Panc1 (cell line): ENCODE measurements around the gene SNRNP35. TPM values are rescaled to one million over a fixed set of nuclear protein-coding genes. Genes with fewer than 3 reads are reported as not detected.
"Not testable (repeated sequence)": the region's sequence is repeated elsewhere in the genome, so short reads cannot be mapped to it uniquely, and the experiment has no call there.

ENCODE experiments used
- ATAC-seq: fragments of 200-7000 bp; cut with Tn5 transposase; 2 replicates; pipeline ENCODE4 v1.9.1; 2020; ENCODE audit warnings: mild to moderate bottlenecking, moderate library complexity
- BruUV-seq: library from RNA; stranded (reverse); fragments of 400-500 nt; replicated peaks from 2 replicates; lab custom pipeline; 2021; lab: Mats Ljungman, UMichigan
- CTCF ChIA-PET: fragments of 300-600 bp; sonication (Branson Sonifier 250); formaldehyde crosslinking; loops from one replicate; lab custom pipeline; 2022; ENCODE audit warnings: antibody characterized with exemption; lab: Charles Lee
- POLR2A ChIA-PET: fragments of 300-600 bp; sonication (Branson Sonifier 250); formaldehyde crosslinking; loops from one replicate; lab custom pipeline; 2022; ENCODE audit warnings: antibody characterized with exemption; lab: Charles Lee
- DNase-seq: peaks from one replicate; pipeline ENCODE4 v3.0.0-alpha.2; 2010; ENCODE audit warnings: low read depth, low spot score
- H3K27ac ChIP-seq: 2 replicates; pipeline ENCODE4 v1.5.1; 2011; ENCODE audit warnings: mild to moderate bottlenecking, low read length, inconsistent platforms
- H3K27me3 ChIP-seq: fragments of 200-500 bp; sonication (Bioruptor generic); 2 replicates; pipeline ENCODE4 v1.6.0; 2014; ENCODE audit warnings: low read length, inconsistent platforms; ENCODE audit not compliant: control insufficient read depth, insufficient read depth
- H3K36me3 ChIP-seq: fragments of 200-500 bp; sonication (Bioruptor generic); 2 replicates; pipeline ENCODE4 v1.5.1; 2014; ENCODE audit warnings: inconsistent platforms, mild to moderate bottlenecking, low read length, moderate library complexity; ENCODE audit not compliant: control insufficient read depth, insufficient read depth
- H3K4me1 ChIP-seq: 2 replicates; pipeline ENCODE4 v1.5.1; 2011; ENCODE audit warnings: inconsistent platforms, mild to moderate bottlenecking, low read length, moderate library complexity; ENCODE audit not compliant: control insufficient read depth, insufficient read depth
- H3K4me3 ChIP-seq, 2 experiments: 2 replicates each; pipeline ENCODE4 v1.5.1; 2011 to 2012; ENCODE audit warnings: low read depth in 2 of 2, low read length in 2 of 2, mild to moderate bottlenecking in 2 of 2, inconsistent platforms in 1 of 2, moderate library complexity in 1 of 2
- H3K9me3 ChIP-seq: fragments of 200-500 bp; sonication (Bioruptor generic); 2 replicates; pipeline ENCODE4 v1.5.1; 2014; ENCODE audit warnings: low read depth, mild to moderate bottlenecking, inconsistent platforms, low read length, moderate library complexity; ENCODE audit not compliant: control insufficient read depth, insufficient read depth
- POLR2AphosphoS5 ChIP-seq: IDR thresholded peaks from 2 replicates; pipeline ENCODE4 v1.6.1; 2012; ENCODE audit warnings: mild to moderate bottlenecking, low read depth, low read length, moderate library complexity
- REST ChIP-seq, 2 experiments: IDR thresholded peaks; 2 replicates each; pipeline ENCODE4 v1.6.1; 2011 to 2012; ENCODE audit warnings: low read depth in 2 of 2, control low read depth in 1 of 2, low read length in 1 of 2, mild to moderate bottlenecking in 1 of 2, moderate library complexity in 1 of 2; ENCODE audit not compliant: insufficient read depth in 1 of 2
- SIN3A ChIP-seq: IDR thresholded peaks from 2 replicates; pipeline ENCODE4 v1.6.1; 2012; ENCODE audit warnings: low read depth, mild to moderate bottlenecking, low read length, moderate library complexity, borderline replicate concordance; ENCODE audit not compliant: insufficient read depth
- TCF7L2 ChIP-seq: IDR thresholded peaks from 2 replicates; pipeline ENCODE4 v1.6.1; 2011; ENCODE audit warnings: mild to moderate bottlenecking, low read depth, low read length, inconsistent platforms
- in situ Hi-C: cut with HindIII; loops from 2 replicates; pipeline ENCODE4 v1.10.0; 2016; ENCODE audit warnings: low sequenced_read_pairs, low pct_unique_long_range_greater_than_20kb
- intact Hi-C: fragments of 100-400 bp; cut with micrococcal nuclease; formaldehyde crosslinking; loops from one replicate; pipeline ENCODE4 v1.10.0; 2022; ENCODE audit not compliant: unreplicated experiment
- total RNA-seq: library from RNA; stranded (reverse); gene quantifications from one replicate; pipeline ENCODE4 v1.2.1, GENCODE V29; 2021; ENCODE audit not compliant: unreplicated experiment
- TF ChIP-seq, protein P1 (sequence below): fragments of 450-650 bp; IDR thresholded peaks from 2 replicates; pipeline ENCODE4 v1.5.1; 2017; ENCODE audit warnings: mild to moderate bottlenecking

The SNRNP35 gene
- total RNA-seq, 1 experiment from 2014 or later, result 16.5 TPM

- in situ Hi-C loops (no loop called here), intact Hi-C loops (no loop called here)
- Histone ChIP-seq H3K27ac (no peak overlapping the region), H3K4me1 (no peaks in the 10 kb centered on the region), H3K27me3 (no peaks in the 10 kb centered on the region), H3K36me3 (no peaks in the 10 kb centered on the region), H3K9me3 (no peaks in the 10 kb centered on the region), H3K4me3 (no peak overlapping the region)
- ATAC-seq (no peak), DNase-seq (no peak)
- BruUV-seq, result no TSS peak
- TF ChIP-seq SIN3A, result no peak
- TF ChIP-seq, protein P1, sequence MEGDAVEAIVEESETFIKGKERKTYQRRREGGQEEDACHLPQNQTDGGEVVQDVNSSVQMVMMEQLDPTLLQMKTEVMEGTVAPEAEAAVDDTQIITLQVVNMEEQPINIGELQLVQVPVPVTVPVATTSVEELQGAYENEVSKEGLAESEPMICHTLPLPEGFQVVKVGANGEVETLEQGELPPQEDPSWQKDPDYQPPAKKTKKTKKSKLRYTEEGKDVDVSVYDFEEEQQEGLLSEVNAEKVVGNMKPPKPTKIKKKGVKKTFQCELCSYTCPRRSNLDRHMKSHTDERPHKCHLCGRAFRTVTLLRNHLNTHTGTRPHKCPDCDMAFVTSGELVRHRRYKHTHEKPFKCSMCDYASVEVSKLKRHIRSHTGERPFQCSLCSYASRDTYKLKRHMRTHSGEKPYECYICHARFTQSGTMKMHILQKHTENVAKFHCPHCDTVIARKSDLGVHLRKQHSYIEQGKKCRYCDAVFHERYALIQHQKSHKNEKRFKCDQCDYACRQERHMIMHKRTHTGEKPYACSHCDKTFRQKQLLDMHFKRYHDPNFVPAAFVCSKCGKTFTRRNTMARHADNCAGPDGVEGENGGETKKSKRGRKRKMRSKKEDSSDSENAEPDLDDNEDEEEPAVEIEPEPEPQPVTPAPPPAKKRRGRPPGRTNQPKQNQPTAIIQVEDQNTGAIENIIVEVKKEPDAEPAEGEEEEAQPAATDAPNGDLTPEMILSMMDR, result no peak
- TF ChIP-seq POLR2AphosphoS5, result no peak
- TF ChIP-seq TCF7L2, result no peak
- TF ChIP-seq REST (IDR thresholded peaks at IDR 0.05; ENCODE audit: insufficient read depth in 1 of 2, low read depth in 2 of 2, low read length in 1 of 2), result no peak
- POLR2A ChIA-PET, result interaction anchor here (0.6 kb wide), 1 partner anchor 23 kb away, joined by 4 read pairs; no protein-coding TSS in a partner anchor
- CTCF ChIA-PET, result no interaction called here
Measured at GRCh38 chr12:123491481-123491880, 33.5 kb downstream of the SNRNP35 start.

DNA sequence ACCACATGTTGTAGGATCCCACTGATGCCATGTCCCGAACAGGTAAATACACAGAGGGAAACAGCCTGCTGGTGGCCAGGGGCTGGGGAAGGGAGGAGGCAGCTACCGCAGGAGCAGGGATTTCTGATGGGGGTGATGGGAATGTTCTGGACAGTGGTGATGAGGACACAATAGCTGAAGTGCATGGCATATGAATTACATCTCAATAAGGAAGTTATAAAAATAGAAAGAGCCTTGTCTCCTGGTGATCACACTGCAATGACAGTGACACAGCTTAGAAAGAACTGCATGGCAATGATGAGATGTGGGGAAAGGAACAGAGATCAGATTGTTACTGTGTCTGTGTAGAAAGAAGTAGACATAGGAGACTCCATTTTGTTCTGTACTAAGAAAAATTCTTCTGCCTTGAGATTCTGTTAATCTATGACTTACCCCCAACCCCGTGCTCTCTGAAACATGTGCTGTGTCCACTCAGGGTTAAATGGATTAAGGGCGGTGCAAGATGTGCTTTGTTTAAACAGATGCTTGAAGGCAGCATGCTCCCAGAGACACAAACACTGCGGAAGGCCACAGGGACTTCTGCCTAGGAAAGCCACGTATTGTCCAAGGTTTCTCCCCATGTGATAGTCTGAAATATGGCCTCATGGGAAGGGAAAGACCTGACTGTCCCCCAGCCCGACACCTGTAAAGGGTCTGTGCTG lies 34.5 kb downstream of the SNRNP35 start:
- H3K27ac ChIP-seq, ATAC-seq, H3K27me3 ChIP-seq, DNase-seq, intact Hi-C loops, H3K9me3 ChIP-seq, CTCF ChIA-PET, H3K4me3 ChIP-seq, in situ Hi-C loops, H3K36me3 ChIP-seq, H3K4me1 ChIP-seq, BruUV-seq: not testable (repeated sequence)
- POLR2A ChIA-PET, result interaction anchor here (0.6 kb wide), 1 partner anchor 24 kb away, joined by 4 read pairs; no protein-coding TSS in a partner anchor
